Activated CD4-positive, alpha-beta T cell treated with anti-CD3 and anti-CD28 coated beads, Interleukin-2, amount 50 U/mL, for 24 hours (primary cell): ENCODE results near the gene TEX22.

Experiments used
- DNase-seq, 2 donors: peaks; one replicate each; pipeline ENCODE4 v3.0.0-alpha.2; 2020; ENCODE audit warnings: low read depth in 1 of 2, low spot score in 1 of 2

TEX22 gene

GRCh38 chr14:105398726-105399465, 558 bp downstream of the TEX22 start:
- peak in 1 of 2 donors; percentile 30 for DNase-seq

- no peak for DNase-seq
Observed at GRCh38 chr14:105399466-105399775, 1.1 kb downstream of the TEX22 start.

DNA sequence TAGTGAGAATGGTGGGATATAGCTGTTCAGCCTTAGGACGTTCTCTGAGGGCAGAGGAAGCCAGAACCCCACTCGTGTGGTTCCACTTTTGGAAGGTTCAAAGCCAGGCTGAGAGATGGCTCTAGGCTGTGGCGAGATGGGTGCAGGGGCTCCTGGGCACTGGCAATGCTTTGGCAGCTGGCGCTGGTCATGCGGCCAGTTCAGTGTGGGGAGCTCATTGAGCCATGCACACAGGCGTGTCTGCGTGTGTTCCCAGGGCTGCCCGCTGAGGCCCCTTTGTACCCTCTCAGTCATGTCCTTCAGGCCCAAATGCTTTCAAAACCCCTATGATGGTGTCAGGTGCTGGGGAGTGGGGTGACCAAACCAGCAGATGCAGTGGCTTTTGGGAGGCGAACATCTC, 1.7 kb downstream of the TEX22 start:
- DNase-seq, result no peak

GRCh38 chr14:105401699-105402098, 3.4 kb downstream of the TEX22 start:
- no peak for DNase-seq

- no peak for DNase-seq
Observed at GRCh38 chr14:105408592-105408991, 10.3 kb downstream of the TEX22 start.

- no peak for DNase-seq
Observed at GRCh38 chr14:105409364-105409763, 11.0 kb downstream of the TEX22 start.

DNA sequence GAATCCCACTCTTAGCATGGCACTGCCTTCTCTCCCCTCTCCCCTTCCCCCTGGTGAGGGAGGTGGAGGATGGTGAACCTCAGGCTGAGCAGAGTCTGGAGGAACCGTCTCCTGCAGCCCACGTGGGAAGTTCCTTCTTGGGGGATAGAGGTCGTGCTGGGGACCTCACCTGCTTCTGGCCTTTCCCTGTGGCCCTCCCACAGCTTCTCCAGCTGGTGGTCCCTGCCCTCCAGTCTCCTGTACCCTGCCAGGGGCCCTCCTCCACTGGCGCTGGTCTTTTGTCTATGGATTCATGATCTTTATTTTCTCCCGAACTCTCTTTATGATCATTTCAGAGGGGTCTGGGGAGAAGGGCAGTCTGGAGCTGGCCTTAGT, 12.3 kb downstream of the TEX22 start:
- no peak for DNase-seq

DNA sequence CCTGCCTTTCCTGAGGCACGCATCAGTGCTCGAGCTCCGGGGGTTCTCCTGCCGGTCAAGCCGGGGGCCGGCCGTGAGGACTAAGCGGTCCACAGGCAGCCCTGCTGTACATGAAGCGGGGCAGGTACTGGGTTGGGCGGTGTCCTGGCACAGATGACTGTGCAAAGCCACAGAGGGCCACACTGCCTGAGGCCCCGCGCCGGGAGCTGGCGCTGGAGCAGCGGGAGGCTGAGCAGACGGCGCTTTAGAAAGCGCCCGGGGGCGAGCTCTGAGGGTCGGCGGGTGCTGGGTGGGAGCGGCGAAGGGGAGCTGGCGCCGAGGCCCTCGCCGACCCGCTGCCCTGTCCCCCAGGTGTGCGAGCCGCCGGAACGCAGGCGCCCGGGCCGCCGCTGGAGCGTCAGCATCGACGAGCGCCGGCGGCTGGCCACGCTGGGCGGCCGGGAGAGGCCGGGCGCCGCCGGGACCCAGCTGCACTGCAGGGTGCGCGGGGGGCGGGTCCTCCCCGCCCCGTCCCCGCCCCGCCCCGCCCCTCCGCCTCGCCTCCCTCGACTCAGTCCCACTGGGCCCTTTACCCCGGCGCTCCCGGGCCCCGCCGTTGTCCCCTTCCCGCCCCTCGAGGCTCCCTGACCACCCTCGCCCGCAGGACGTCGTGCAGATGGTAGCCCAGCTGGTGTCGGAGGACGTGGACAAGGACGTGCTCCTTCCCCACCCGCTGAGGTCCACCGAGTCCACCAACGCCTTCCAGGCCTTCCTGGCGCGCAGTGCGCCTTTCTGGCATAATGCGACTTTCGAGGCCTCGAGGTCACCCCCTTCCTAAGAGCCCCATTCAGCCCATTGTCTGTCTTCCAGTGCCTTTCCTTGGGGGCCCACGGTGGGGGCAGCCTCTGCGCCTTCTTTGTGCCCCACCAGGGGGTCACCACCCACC, 12.9 kb downstream of the TEX22 start:
- no peak for DNase-seq

- DNase-seq, result no peak
Observed at GRCh38 chr14:105411985-105412770, 13.8 kb downstream of the TEX22 start.

DNA sequence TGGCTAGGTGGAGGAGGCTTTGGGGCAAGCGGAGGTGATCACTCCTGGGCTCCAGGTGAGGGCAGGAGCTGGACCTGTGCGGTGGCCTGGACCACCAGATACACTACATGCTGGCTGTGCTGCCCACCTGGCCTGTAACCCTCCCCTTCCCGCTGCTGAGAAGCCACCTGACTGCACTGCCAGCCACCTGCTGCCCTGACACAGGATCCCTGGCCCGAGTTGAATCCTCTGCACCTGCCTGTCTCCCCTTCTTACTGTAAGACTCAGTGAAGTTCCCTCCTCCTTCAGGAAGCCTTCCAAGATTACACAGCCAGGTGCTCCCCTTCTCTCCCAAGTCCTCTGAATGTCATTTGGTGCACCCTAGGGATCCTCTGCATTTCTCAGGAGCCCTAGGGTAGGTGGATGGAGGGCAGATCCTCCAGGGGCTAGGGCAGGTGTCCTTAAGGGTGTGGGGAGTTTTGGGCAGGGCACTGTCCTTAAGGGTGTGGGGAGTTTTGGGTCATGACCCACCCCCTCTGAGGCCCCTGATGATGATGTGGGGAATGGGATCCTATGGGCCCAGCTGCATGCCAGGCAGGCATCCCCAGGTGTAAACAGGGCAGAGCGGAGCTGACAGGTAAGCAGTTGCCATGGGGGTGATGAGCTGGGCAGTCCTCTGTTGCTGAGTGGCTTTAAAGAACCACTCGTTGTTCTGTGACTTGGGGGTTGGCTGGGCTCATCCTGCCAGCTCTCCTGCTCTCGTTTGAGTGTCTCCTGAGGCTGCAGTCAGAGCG, 14.6 kb downstream of the TEX22 start:
- no peak for DNase-seq

DNA sequence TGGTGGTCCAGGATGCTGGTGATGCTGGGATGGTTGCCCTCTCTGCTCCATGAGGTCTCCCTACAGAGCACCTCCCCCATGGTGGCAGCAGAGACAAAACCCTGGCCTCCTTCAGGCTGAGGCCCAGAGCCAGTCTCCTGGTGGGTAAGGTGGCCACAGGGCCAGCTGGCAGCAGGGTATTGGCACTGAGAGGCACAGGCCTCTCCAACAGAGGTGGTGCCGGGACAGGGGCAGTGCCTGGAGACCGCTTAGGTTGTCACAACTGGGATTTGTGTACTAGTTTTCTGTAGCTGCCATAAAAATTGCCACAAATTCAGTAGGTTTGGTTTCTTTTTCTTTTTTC, 15.2 kb downstream of the TEX22 start:
- no peak for DNase-seq

GRCh38 chr14:105414456-105415371, 16.4 kb downstream of the TEX22 start:
- peak; percentile 51 to 61 for DNase-seq

DNA sequence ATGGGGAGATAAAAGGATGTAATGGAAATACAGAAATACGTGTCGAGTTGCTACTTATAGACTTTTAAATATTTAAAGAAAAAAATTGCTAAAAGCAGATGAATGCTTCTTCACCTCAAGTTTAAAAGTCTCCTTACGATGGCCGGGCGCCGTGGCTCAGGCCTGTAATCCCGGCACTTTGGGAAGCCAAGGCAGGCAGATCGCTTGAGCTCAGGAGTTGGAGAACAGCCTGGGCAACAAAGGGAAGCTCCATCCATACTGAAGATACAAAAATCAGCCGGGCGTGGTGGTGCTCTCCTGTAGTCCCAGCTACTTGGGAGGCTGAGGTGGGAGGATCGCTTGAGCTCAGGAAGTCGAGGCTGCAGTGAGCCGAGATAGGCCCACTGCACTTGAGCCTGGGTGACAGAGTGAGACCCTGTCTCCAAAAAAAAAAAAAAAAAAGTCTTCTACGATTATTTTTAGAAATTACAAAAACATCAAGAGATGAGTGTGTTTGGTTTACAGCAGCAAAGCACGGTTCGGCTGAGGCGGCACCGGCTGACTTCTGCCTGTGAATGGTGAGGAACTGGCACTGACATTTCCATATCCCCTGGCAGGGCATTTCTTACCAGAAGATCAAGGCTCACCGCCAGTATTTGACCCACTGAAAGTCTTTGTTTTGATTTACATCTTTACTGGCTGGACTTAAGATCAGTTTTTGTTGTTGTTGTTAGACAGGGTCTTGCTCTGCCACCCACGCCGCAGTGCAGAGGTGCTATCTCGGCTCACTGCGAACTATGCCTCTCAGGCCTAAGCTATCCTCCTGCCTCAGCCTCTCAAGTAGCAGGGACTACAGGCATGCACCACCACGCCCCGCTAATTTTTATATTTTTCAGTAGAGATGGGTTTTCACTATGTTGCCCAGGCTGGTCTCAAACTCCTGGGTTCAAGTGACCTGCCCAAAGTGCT, 17.4 kb downstream of the TEX22 start:
- DNase-seq, result no peak

DNA sequence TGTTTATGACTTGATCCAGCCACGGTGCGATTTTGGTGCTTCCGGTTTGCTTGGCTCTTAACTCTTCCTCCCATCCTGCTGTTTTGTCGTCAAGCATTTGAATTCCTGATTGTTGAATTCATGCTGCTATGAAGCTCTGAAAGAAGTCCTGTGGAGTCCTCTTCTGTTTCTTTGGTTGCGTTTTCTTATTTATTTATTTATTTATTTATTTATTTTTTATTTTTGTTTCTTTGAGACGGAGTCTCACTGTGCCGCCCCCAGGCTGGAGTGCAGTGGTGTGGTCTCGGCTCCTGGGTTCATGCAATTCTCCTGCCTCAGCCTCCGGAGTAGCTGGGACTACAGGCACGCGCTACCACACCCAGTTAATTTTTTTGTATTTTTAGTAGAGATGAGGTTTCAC, 18.3 kb downstream of the TEX22 start:
- DNase-seq, result no peak

DNA sequence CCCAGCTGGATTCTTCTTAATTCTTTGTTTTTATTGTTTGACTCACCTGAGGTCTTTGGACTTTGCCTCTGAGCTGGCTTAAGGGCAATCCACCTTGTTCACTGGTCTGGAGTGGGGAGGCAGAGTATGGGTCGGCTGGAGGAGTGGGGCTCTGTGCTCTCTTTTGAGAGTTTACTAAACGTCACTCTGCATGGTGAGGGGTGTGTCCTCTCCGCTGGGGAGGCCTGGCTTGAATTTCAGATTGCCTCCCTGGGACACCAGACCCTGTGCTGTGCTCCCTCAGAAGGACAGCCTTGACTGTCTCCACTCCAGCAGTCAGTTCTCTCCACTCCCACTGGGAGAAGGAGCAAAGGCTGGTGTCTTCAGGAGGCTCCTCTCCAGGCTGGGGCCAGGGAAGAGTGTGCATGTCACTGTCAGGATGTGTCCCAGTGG, 19.4 kb downstream of the TEX22 start:
- DNase-seq, result no peak

DNA sequence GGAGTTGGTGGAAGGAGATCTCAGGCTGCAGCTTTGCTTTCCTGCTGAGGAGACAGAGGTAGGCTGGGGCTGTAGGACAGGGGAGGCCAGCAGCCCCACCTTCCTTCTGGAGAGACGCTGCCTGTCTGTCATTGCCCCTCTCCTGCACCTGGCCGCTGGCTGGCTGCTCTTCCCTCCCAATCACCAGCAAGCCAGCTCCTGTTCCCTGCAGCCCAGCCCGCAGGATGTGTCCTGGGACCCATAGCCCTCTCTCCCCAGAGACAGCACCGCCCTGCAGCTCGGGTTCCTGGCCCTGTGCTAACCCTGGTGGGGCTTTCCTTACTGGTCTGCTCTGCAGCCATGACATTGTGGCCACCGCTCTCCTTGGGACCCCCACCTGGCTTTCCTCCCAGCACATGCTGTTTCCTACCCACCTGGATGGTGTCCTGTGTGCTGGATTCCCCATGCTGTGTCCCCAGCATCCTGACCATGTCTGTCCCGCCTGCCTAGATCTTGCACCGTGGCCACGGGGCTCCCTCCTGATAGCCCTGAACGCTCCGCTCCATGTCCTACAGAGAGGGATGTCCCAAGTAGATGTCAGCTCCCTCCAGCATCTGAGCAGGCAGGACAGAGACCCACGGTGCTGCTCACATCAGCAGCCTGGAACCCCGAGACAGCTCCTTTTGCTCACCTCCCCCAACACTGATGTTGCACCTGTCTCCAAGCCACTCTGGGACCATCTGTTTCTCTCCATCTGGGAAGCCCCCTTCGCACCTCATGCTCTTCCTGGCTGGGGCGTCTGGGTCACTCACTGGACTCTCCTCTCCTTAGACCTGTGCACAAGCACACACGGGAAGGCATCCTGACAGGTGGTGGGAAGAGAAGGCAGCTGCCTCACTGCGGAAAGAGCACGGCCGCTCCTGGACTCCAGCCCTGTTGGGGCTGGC, 20.2 kb downstream of the TEX22 start:
- no peak for DNase-seq

- peak in 1 of 2 donors; percentile 20 for DNase-seq
Observed at GRCh38 chr14:105419195-105420091, 21.1 kb downstream of the TEX22 start, which contains the start of gene MTA1. MTA1 (plus strand) TSS chr14:105419827; CDS start chr14:105420036, 209 bp downstream.
